GM19025 (cell line): ENCODE results near the gene ACO1.
A peak's percentile ranks its signal among the peaks of the same experiment; 100 is the strongest.
"Not testable (repeated sequence)": the region's sequence is repeated elsewhere in the genome, so short reads cannot be mapped to it uniquely, and the experiment has no call there.

Experiments
- ATAC-seq: cut with Tn5 transposase; IDR thresholded peaks from one replicate; pipeline ENCODE4 v1.9.1; 2021; ENCODE audit warnings: mild to moderate bottlenecking, low read depth, moderate library complexity; ENCODE audit not compliant: unreplicated experiment

ACO1 gene

GRCh38 chr9:32384364-32385151 lies at the start of gene ACO1:
Gene ACO1 (plus strand): TSS chr9:32384643. CDS start chr9:32405507, 20,864 bp downstream.
- peak; percentile 96 for ATAC-seq

GRCh38 chr9:32334916-32335895 lies 49.2 kb upstream of the ACO1 start:
- no peak for ATAC-seq

DNA sequence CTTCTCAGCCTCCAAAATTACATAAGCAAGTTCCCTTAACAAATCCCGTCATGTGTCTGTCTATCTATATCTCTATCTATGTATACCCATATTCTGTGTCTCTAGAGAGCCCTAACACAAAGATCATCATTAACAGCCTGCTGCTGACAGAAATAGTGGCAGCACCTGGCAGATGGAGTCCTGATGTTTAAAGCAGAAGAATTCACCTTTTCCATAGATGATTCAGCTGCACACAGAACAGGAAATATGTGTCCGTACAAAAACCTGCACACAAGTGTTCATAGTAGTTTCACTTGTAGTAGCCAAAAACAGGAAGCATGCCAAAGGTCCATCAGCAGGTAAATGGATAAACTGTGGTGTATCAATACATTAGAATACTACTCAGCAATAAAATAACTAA lies 45.0 kb upstream of the ACO1 start:
- peak; percentile 78 for ATAC-seq

DNA sequence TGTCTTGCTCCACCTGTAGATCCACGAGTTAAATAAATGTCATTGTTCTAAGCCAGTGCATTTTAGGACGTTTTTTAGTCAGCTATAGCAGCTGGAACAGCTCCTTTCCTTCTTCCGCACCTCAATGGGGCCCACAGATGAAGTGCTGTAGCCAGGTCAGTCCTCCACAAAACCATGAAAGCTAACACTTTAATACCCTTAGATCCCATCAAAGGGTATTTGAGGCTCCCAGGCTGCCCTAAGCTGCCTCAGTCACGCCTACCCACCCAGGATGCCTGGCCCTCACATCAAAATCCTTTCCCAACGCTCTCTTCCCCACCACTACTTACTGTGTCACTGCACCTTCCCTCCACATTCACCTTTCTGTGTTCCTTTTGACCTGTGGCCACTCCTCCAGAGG lies 44.1 kb upstream of the ACO1 start:
- no peak for ATAC-seq

DNA sequence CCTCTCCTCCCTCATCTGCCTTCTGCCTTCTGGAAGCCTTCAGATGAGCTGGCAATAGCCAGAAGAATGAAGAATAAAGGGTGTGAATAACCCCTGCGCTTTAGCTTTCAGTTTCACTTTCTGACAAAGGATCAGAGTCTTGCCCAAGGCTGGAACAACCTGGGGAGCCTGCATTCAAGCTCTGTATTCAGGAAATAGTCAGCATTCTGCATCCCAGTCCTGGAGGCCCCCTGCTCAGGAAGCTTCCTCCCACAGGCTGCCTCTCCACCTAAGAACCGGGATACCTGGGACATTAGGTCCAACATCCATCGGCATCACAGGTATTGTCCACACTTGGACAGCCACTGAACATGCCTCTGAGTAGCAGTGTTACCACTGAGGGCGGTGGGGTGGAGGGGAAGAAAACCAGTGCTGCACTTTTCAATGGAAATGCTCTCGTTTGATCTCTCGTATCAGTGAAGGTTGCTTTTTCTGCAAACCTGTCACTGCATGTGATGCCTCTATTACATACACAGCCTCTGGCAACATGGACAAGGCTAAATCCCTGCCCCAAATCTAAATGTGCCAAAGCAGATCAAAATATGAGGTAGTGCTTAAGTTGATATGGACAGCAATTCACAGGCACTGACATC lies 39.8 kb upstream of the ACO1 start:
- no peak for ATAC-seq

DNA sequence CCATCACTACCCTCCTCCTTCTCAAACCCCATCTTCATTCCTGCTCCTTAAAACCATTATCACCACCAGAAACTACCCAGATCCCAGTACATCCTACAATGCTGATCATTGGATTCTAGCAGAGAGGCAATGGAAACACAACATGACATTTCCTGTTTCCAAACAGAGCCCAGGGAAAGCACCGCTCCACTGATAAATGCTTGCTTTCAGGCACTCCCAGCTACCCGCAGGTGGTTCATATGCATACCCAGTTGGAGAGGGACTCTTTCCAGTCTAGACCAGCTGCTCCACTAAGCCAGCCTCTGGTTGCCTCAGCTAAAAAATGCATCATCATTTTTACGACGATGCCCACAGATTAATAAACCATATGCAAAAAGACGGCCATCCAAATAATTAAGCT lies 39.2 kb upstream of the ACO1 start:
- no peak for ATAC-seq

DNA sequence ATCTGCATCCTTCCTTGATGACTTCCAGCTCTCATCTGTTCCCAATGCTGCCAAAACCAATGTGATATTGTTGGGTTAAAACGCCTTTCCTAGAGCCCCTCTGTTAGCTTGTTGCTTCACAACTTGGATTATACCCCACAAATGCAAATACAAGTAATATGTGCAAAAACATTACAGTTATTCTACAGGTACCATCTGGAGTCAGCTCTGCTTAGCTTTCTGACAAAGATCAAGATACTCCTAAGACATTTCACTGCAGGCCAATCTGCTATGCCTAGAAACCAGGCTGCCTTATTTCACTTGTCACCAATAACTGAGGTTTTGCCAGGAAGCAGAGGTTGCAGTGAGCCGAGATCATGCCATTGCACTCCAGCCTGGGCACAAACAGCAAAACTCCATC lies 36.9 kb upstream of the ACO1 start:
- no peak for ATAC-seq

- ATAC-seq: no peak
These were observed 36.2 kb upstream of the ACO1 start for GRCh38 chr9:32348106-32348695.

- ATAC-seq: no peak
These were observed 35.4 kb upstream of the ACO1 start for GRCh38 chr9:32349013-32349412.

GRCh38 chr9:32350682-32351081 lies 33.8 kb upstream of the ACO1 start:
- ATAC-seq: no peak

- no peak for ATAC-seq
These were observed 32.6 kb upstream of the ACO1 start for GRCh38 chr9:32351845-32352244.

- not testable (repeated sequence) for ATAC-seq
These were observed 31.0 kb upstream of the ACO1 start for GRCh38 chr9:32353476-32353875.

- no peak for ATAC-seq
These were observed 25.0 kb upstream of the ACO1 start for GRCh38 chr9:32359452-32359851.

- no peak for ATAC-seq
These were observed 23.3 kb upstream of the ACO1 start for GRCh38 chr9:32360983-32361673.

DNA sequence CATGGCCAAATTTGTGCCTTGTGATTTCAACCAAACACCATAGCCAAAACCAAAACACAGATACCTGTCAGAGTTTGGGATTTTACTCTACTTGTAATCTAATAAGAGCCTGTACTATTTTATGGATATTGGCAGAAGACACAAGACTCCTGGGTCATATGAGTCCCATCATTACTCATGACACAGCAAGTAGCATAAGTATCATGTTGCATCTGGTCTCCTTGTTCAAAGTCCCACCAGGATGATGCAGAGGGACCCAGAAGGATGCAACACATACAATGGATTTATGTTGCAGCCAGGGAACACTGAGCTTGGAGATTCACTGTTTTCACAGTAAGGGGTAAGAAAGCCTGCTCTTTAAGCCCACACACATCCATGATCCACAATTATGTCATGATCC lies 13.2 kb upstream of the ACO1 start:
- ATAC-seq: no peak

- no peak for ATAC-seq
These were observed 12.8 kb upstream of the ACO1 start for GRCh38 chr9:32371679-32372078.

DNA sequence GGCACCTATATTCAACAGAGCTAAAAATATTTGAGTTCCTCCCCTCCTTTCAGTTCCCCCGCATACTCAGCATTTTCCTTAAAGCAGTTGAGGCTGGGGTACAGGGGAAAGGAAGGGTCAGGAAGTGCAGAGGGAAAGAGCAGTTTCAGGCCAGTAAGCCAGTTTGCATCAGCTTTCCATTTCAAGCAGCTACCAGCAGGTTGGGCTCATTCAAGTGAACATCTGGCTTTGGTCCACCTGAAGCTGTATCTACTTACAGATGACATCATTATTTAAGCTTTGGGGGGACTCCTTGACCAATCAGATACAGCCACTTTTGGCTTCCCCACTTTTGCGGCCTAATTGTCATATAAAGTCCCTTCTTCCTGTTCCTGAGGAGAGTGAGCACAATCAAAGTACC lies 8.2 kb upstream of the ACO1 start:
- ATAC-seq: no peak

DNA sequence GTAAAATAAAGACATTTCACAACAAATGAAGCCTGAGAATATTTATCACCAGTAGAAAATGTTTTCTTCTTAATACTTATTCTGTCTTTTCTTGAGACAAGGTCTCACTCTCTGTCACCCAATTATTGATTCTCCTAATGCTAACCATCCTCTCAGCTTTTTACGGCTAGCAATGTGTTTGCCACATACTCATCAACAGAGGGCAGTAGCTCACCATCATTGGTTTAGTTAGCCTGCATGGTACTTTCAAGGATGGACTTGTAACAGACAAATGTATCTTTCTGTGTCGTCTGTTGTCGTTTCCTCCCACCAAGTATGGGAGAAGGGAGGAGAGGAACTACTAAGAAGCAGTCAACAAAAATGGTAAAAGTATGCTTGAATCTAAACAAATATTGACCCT lies 5.9 kb upstream of the ACO1 start:
- peak; percentile 76 for ATAC-seq

- peak; percentile 67 for ATAC-seq
These were observed 5.3 kb upstream of the ACO1 start for GRCh38 chr9:32378993-32379729.
